Measurements from ENCODE around the gene RERE. TPM values are rescaled to one million over a fixed set of nuclear protein-coding genes. Genes with fewer than 3 reads are reported as not detected.

Gene RERE
- total and polyA plus RNA-seq, 2 donors (not counting 3 experiments of a cell fraction or from before 2014, with no cell fraction given): 14.1 to 113 TPM

DNA sequence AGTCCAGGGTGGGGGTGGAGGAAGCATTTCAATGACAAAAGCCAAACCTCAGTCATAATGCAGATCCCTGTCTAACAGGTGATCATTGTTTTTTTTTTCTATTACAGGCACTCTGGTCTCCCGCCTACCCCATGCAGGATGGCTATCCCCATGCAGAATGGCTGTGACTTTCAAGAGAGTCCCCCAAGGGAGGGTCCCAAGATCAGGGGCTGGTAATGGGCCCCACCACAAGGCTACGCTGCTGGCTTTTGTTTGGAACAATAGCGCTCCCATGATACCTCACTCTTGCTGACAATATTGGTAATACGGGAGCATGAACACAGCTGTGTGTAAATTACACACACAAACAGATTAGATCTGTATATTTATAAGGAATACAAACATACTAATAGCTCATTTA is 380.1 kb downstream of the RERE start:
- Histone ChIP-seq H3K27me3 (ENCODE audit: control insufficient read depth in 2 of 2, insufficient read depth in 2 of 2, low read length in 2 of 2) (no peaks in the 10 kb centered on the region), H3K9me1 (replicated peaks; ENCODE audit: control insufficient read depth, extremely low read depth, insufficient read depth, low read length) (no peaks in the 10 kb centered on the region), H3K4me2 (ENCODE audit: insufficient read depth, low read length) (no peak overlapping the region), H3K36me3 (ENCODE audit: control insufficient read depth in 2 of 2, extremely low read depth in 1 of 2, insufficient read depth in 2 of 2, low read length in 2 of 2) (no peaks in the 10 kb centered on the region), H3K4me1 (ENCODE audit: control insufficient read depth, extremely low read depth, insufficient read depth, low read length) (peaks cover 11% of the 10 kb centered on the region), H4K20me1 (replicated peaks; ENCODE audit: control insufficient read depth, extremely low read depth, insufficient read depth, low read length) (no peaks in the 10 kb centered on the region), H3K4me3 (replicated peaks in 1 of 3; ENCODE audit: insufficient read depth in 1 of 3, low read depth in 1 of 3, low read length in 3 of 3) (no peak overlapping the region), H3K9me3 (replicated peaks; ENCODE audit: control insufficient read depth, insufficient read depth, low read length) (no peaks in the 10 kb centered on the region), H2AFZ (ENCODE audit: low read depth, low read length) (no peak overlapping the region), H3K27ac (ENCODE audit: insufficient read depth, low read depth, low read length) (no peak overlapping the region), H3K9ac (replicated peaks; ENCODE audit: extremely low read depth, insufficient read depth, low read length) (no peak overlapping the region), H3K79me2 (ENCODE audit: control insufficient read depth, insufficient read depth, low read length) (no peaks in the 10 kb centered on the region)
- intact Hi-C loops (cut with micrococcal nuclease): no loop called here
- CTCF ChIA-PET: no interaction called here
- TF ChIP-seq EZH2 (IDR thresholded peaks at IDR 0.05; ENCODE audit: borderline replicate concordance, low read depth, low read length, severe bottlenecking): no peak
- TF ChIP-seq, protein P1, sequence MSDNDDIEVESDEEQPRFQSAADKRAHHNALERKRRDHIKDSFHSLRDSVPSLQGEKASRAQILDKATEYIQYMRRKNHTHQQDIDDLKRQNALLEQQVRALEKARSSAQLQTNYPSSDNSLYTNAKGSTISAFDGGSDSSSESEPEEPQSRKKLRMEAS (IDR thresholded peaks at IDR 0.05; ENCODE audit: insufficient read depth, insufficient read length): no peak
- TF ChIP-seq POLR2AphosphoS5 (IDR thresholded peaks at IDR 0.05; ENCODE audit: insufficient read depth, low read depth, low read length): no peak
- TF ChIP-seq, protein P2, sequence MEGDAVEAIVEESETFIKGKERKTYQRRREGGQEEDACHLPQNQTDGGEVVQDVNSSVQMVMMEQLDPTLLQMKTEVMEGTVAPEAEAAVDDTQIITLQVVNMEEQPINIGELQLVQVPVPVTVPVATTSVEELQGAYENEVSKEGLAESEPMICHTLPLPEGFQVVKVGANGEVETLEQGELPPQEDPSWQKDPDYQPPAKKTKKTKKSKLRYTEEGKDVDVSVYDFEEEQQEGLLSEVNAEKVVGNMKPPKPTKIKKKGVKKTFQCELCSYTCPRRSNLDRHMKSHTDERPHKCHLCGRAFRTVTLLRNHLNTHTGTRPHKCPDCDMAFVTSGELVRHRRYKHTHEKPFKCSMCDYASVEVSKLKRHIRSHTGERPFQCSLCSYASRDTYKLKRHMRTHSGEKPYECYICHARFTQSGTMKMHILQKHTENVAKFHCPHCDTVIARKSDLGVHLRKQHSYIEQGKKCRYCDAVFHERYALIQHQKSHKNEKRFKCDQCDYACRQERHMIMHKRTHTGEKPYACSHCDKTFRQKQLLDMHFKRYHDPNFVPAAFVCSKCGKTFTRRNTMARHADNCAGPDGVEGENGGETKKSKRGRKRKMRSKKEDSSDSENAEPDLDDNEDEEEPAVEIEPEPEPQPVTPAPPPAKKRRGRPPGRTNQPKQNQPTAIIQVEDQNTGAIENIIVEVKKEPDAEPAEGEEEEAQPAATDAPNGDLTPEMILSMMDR (IDR thresholded peaks at IDR 0.05; ENCODE audit: extremely low read depth in 1 of 2, insufficient read depth in 1 of 2, low read depth in 1 of 2, low read length in 2 of 2): no peak
- no peak for TF ChIP-seq GATA2 (IDR thresholded peaks at IDR 0.05; ENCODE audit: insufficient read depth, insufficient read length, low read depth, low read length)
- TF ChIP-seq FOS (IDR thresholded peaks at IDR 0.05; ENCODE audit: borderline replicate concordance, insufficient read depth, low read length): no peak
- no peak for TF ChIP-seq POLR2A (IDR thresholded peaks at IDR 0.05; ENCODE audit: low read depth, low read length)
- TF ChIP-seq MYC (IDR thresholded peaks at IDR 0.05; ENCODE audit: low read depth, low read length): no peak
- no peak for TF ChIP-seq JUN (IDR thresholded peaks at IDR 0.05; ENCODE audit: borderline replicate concordance, insufficient read depth, insufficient read length, low read depth)
- no peak for FAIRE-seq
- BruUV-seq (replicated peaks): no TSS peak
- POLR2A ChIA-PET: no interaction called here
- no peak for DNase-seq (ENCODE audit: low read depth, low spot score)
- dilution Hi-C loops (cut with MboI; ENCODE audit: extremely low pct_ligation_motif_present, low sequenced_read_pairs): no loop called here
